Neural crest cell (in vitro differentiated cells): ENCODE data around the gene SH2D1B. TPM values are rescaled to one million over a fixed set of nuclear protein-coding genes. Genes with fewer than 3 reads are reported as not detected.

ENCODE experiments used
- DNase-seq: peaks from one replicate; pipeline ENCODE4 v3.0.0; 2021; ENCODE audit warnings: low read depth, mixed read lengths, low spot score
- H3K27ac Mint-ChIP-seq: one replicate; pipeline ENCODE4 v1.8.0; 2021; ENCODE audit warnings: mild to moderate bottlenecking, mixed read lengths; ENCODE audit not compliant: unreplicated experiment
- H3K27me3 Mint-ChIP-seq: 2 replicates; pipeline ENCODE4 v1.8.0; 2021; ENCODE audit warnings: low read depth, mild to moderate bottlenecking, mixed read lengths
- H3K36me3 Mint-ChIP-seq: 2 replicates; pipeline ENCODE4 v1.8.0; 2021; ENCODE audit warnings: low read depth, mild to moderate bottlenecking, mixed read lengths
- H3K4me1 Mint-ChIP-seq: 2 replicates; pipeline ENCODE4 v1.8.0; 2021; ENCODE audit warnings: mixed read lengths
- H3K4me3 Mint-ChIP-seq: one replicate; pipeline ENCODE4 v1.8.0; 2021; ENCODE audit warnings: mild to moderate bottlenecking, mixed read lengths
- H3K9me3 Mint-ChIP-seq: 2 replicates; pipeline ENCODE4 v1.8.0; 2021; ENCODE audit warnings: mixed read lengths
- total RNA-seq: library from RNA; stranded (reverse); gene quantifications from 2 replicates; pipeline ENCODE4 v1.2.1, GENCODE V29; 2021
- TF ChIP-seq, protein P1 (sequence below): fragments of 200-600 bp; sonication (generic); conservative IDR thresholded peaks from 2 replicates; pipeline ENCODE4 v1.5.0; 2021; ENCODE audit warnings: antibody characterized with exemption, mild to moderate bottlenecking

SH2D1B gene
- total RNA-seq, 1 donor from 2014 or later, result not detected

- Mint-ChIP-seq H3K4me3 (no peak overlapping the region), H3K36me3 (no peaks in the 10 kb centered on the region), H3K4me1 (peaks cover 27% of the 10 kb centered on the region), H3K27ac (no peak overlapping the region), H3K27me3 (no peaks in the 10 kb centered on the region), H3K9me3 (no peaks in the 10 kb centered on the region)
- no peak for DNase-seq
- TF ChIP-seq, protein P1, sequence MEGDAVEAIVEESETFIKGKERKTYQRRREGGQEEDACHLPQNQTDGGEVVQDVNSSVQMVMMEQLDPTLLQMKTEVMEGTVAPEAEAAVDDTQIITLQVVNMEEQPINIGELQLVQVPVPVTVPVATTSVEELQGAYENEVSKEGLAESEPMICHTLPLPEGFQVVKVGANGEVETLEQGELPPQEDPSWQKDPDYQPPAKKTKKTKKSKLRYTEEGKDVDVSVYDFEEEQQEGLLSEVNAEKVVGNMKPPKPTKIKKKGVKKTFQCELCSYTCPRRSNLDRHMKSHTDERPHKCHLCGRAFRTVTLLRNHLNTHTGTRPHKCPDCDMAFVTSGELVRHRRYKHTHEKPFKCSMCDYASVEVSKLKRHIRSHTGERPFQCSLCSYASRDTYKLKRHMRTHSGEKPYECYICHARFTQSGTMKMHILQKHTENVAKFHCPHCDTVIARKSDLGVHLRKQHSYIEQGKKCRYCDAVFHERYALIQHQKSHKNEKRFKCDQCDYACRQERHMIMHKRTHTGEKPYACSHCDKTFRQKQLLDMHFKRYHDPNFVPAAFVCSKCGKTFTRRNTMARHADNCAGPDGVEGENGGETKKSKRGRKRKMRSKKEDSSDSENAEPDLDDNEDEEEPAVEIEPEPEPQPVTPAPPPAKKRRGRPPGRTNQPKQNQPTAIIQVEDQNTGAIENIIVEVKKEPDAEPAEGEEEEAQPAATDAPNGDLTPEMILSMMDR, result no peak
Observed at GRCh38 chr1:162385702-162386101, 26.2 kb downstream of the SH2D1B start.

GRCh38 chr1:162385280-162385623 lies 26.7 kb downstream of the SH2D1B start:
- H3K36me3 Mint-ChIP-seq, result no peaks in the 10 kb centered on the region
- no peak for DNase-seq
- no peak overlapping the region for H3K27ac Mint-ChIP-seq
- H3K27me3 Mint-ChIP-seq, result no peaks in the 10 kb centered on the region
- TF ChIP-seq, protein P1, result no peak
- peaks cover 27% of the 10 kb centered on the region for H3K4me1 Mint-ChIP-seq
- H3K9me3 Mint-ChIP-seq, result no peaks in the 10 kb centered on the region
- no peak overlapping the region for H3K4me3 Mint-ChIP-seq

GRCh38 chr1:162384601-162385279 lies 27.2 kb downstream of the SH2D1B start:
- no peak overlapping the region for H3K4me3 Mint-ChIP-seq
- no peak for DNase-seq
- H3K27me3 Mint-ChIP-seq, result no peaks in the 10 kb centered on the region
- H3K27ac Mint-ChIP-seq, result peak overlapping the region; percentile 67
- H3K4me1 Mint-ChIP-seq, result peaks cover 27% of the 10 kb centered on the region
- TF ChIP-seq, protein P1, result no peak
- no peaks in the 10 kb centered on the region for H3K36me3 Mint-ChIP-seq
- H3K9me3 Mint-ChIP-seq, result no peaks in the 10 kb centered on the region

DNA sequence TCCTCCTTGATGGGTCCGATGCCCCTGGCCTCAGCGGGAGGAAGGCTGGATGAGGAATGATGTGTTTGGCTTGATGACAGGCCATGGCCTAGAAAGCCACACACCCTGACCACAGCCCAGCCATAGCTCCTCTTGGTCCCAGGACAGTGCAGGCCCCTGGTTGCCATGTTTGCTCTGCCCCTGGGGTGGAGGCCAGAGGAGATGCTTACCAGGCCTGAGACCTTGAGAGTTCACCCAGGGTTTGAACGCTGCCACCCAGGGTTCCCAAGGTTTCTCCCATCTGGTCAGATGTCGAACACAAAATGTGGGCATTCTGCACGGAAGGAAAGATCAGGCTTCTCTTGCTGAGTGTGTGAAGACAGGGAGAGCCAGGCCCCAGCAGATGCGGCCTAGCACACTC lies 27.8 kb downstream of the SH2D1B start:
- Mint-ChIP-seq H3K4me3 (no peak overlapping the region), H3K4me1 (peaks cover 22% of the 10 kb centered on the region), H3K27me3 (no peaks in the 10 kb centered on the region), H3K9me3 (no peaks in the 10 kb centered on the region), H3K27ac (peak overlapping the region; percentile 67), H3K36me3 (no peaks in the 10 kb centered on the region)
- TF ChIP-seq, protein P1, result no peak
- DNase-seq, result no peak

GRCh38 chr1:162383516-162383915 lies 28.4 kb downstream of the SH2D1B start:
- no peak overlapping the region for H3K4me3 Mint-ChIP-seq
- H3K9me3 Mint-ChIP-seq, result no peaks in the 10 kb centered on the region
- no peak for DNase-seq
- no peak overlapping the region for H3K27ac Mint-ChIP-seq
- no peaks in the 10 kb centered on the region for H3K27me3 Mint-ChIP-seq
- TF ChIP-seq, protein P1, result no peak
- no peaks in the 10 kb centered on the region for H3K36me3 Mint-ChIP-seq
- peaks cover 16% of the 10 kb centered on the region for H3K4me1 Mint-ChIP-seq
